ELF-1 (cell line): ENCODE results near the gene FGF14.
"Not testable (repeated sequence)": the region's sequence is repeated elsewhere in the genome, so short reads cannot be mapped to it uniquely, and the experiment has no call there.

Source experiments
- DNase-seq: peaks from one replicate; pipeline ENCODE4 v3.0.0-alpha.2; 2016; ENCODE audit warnings: low read depth, low spot score

FGF14 gene

DNA sequence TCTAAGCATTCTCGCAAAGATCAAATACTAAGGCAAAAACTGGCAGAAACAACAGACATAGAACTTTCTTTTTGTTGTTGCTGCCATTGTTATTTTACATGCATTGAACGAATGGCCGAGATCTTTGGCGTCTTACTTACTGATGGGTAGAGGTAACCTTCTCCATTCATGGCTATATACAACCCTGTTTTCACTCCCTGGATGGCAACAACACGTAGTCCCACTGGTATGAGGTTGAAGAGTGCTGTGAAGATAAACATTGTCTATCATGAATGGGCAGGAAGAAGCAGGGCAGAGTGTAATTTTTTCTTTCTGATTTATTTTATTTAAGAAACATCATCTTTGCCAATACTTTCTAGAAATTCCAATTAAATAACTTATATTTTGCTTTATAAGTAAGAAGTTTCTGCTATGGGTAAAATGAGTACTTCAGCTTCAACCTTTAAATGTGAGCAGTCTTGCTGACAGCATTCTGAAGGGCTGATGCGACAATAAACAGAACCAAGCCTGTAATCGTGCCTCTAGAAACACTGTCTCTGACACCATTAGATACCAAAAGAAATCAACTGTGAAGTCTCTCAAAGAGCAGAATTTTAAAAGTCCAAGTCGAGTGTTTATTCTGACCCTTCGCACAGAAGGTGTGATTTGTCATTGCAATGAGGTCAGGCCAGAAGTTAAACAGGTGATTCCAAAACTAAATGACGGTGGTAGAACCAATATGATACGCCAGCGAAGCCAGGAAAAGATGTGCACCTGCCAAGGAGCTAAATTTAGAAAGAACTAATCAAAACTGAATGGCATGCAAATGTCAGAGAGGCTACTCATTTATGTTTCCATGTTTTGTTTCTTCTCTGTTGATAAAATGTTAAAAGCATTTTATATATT is 533.0 kb downstream of the FGF14 start:
- no peak for DNase-seq

DNA sequence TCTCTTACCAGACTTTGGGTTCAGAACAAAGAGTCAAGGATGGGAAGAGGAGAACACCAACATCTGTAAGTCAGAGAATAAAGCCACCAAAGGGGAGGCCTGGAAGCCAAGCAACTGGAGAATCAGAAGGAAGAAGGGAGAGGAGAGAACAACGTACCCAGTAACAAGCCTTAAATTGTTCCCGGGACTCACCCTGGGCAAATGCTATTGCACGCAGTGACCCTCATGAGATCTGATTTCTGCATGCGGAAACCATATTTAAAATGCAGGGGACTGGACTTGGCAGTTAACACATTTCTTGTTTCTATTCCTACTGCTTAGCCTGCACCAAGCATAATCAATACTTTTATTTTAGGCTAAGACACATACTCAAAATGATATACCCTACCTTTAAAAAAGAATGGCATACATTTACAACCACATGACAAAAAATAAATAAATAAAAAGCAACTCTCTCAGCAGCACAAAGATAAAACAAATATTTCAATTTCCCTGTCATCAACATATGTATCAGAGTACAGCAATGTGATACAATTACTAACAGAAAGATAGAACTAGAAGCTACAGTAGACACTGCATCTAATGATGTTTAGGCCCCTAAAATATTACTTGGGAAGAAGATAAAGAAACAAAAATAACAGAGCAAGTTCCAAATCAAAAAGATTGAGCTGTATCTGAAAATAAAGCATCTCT is 534.8 kb downstream of the FGF14 start:
- DNase-seq: no peak

DNA sequence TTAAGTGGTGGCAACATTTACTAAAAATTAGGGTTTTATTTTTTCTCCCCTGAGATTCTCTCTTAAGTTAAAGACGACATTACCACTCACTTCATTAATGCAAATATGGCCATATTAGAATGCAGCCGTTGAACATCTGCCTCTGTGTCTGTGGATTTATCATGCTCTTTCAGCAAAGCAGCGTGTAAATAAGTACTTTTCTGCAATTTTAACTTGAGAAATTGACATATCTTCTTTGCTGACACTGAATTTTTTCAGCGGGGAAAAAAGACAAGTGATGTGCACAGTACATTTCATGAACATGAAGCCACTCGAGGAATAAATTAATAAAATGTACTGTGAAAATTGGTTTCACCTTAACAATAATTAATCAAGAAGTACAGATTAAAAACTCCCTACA is 543.0 kb downstream of the FGF14 start:
- DNase-seq: no peak

DNA sequence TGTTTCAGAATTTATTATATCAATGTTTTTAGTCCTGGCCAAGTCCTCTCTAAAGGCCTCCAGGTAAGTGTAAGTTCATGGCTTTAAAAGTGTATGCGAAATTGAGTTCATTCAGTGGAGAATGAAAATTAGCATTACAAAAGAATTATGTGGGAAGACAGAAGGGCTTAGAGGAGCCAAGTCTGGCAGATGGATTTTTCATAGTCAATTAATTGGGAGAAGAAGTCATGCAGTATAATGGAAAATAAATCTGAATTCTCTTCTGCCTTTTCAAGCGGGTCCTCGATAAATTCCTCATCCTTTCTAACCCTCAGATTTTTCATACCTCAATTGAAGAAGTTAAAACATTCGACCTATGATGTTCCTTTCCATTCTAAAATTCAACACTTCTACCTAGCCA is 555.1 kb downstream of the FGF14 start:
- DNase-seq: no peak

DNA sequence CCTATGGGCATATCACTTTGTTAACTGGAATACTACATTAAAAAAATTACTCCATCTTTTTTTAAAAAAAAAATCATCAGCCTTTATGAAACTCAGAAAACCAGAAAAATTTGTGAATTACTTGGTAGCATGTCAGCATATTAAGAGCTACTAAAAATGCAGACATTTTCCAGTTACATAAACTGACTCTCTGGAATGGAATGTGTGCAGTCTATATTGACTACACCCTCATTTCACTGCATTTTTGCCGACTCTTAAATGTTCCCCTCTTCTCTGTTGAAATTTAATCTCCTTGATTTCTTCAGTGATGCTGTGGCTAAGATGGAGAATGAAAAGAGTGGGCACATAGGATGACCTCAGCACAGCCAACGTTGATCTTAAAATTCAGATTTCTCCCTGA is 555.6 kb downstream of the FGF14 start:
- DNase-seq: no peak

DNA sequence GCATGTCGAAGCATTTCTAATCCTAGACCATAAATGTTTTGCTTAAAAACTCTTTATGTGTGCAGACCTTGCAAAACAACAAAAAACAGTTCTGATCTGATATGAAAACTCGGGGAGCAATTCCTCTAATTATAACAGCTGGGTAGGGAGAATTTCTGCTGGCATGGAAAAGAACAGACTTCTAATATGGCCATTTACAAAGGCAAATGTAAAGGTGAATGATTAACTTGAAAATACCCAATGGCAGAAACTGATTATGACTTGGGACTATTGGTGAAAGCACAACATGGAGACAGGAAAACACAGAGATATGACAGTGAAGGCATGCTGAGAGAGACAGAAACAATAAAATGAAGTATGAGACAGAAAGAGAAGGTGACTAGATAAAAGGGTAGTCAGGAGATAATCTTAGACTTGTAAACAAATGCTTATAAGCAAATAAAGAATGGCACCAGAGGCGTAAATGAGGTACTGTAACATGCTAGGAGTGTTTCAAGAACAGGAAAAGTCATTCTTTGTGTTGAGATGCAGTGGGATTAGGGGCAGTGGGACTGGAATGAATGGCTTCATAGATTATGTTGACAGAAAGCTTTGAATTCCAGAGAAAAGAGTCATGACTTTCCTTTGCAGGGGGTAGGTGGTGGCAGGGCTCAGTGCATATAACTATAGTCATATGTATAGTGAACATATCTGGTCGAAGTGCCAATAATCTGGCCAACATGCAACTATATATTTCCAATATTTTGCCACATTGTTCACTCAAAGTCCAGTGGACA is 556.4 kb downstream of the FGF14 start:
- no peak for DNase-seq

DNA sequence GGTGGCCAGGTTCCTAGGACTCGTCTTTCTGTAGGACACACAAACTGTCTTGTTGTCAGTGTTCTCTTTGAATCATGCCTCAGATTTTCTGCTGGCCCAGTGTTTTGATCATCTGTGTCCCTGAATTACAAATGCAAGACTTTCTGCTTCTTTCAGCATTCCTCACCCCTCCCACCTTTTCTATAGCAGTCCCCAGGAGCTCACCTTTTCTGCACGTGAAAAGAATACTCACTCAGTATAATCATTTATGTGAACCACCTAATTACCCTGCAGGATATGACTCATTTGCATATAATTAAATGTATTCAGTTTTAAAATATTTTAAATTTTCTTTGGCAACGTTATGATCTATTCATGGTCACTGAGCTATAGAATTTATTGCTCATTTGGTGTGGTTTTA is 560.1 kb downstream of the FGF14 start:
- no peak for DNase-seq

DNA sequence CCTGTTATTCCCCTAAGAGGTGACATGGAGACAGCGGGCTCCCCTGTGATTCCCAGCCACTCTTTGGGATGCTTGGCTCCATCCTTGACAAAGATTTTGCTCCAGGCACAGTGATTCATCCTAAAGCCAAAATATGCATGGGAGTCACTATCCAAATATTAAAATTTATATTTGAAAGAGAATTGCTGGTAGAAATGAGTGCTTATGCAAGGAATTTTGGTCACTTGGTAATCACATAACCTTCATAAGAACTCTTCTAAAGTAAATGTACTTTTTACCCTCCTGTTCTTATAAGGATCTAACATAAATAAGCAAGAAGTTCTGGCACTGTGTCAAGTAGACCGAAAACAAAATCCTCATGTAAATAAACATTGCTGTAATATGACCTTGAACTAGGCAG is 563.5 kb downstream of the FGF14 start:
- DNase-seq: no peak

DNA sequence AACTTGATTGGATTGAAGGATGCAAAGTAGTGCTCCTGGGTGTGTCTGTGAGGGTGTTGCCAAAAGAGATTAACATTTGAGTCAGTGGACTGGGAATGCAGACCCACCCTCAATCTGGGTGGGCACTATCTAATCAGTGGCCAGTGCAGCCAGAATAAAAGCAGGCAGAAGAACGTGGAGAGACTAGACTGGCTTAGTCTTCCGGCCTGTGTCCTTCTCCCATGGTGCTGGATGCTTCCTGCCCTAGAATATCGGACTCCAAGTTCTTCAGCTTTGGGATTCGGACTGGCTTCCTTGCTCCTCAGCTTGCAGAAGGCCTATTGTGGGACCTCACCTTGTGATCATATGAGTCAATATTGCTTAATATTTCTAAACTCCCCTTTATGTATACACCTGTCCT is 564.1 kb downstream of the FGF14 start:
- DNase-seq: not testable (repeated sequence)

DNA sequence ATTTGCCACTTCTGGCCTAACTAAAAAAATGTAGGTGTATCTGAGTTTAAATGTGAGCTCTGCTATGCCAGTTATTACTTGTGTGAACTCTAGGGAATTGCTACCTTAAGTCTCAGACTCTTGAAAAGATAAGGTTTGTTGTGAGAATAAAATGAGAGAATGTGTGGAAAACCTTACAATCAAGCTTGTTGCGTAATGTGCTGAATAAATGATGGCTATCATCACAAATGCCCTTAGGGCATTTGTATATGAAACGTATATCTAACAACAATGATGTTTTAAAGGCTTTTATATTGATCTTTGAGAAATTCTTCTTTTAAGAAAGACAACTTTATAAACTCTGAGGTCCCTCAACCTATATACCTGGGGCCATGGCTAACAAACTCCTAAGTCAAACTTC is 564.6 kb downstream of the FGF14 start:
- DNase-seq: no peak

DNA sequence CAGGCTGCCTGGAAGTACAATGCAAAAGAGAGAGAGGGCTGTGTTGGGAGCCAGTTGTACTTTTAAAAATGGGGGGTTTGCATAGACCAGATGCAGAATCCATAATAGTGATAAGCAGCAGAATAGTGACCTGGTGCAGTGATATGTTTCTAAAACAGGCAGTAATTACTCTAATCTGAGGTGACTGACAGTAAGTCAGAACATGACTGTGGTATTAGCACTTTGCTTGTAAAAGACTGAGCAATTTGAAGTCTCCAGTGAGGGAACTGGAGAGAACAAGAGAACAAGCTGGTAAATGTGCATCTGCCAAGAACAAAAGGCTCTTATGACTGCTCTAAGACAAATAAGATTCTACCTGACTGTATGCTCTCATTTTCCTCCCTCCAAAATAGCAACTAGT is 565.9 kb downstream of the FGF14 start:
- DNase-seq: no peak

DNA sequence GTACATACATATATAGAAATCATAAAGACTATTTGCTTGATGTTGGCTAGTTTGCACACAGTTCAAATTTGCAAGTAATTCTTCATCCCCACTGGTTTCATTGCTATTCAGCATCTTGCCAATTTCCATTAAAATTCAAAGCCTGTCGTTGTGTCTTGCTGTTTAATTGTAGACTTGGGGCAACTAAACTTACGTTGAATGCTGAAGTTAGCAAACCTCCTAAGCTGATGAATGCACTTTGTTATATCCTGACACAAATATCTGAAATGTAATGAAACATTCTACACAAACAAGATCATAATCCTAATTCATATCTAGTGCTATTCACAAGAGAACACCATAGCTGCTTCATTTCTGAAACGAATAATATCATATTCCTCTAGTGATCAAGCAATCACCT is 568.2 kb downstream of the FGF14 start:
- DNase-seq: no peak

DNA sequence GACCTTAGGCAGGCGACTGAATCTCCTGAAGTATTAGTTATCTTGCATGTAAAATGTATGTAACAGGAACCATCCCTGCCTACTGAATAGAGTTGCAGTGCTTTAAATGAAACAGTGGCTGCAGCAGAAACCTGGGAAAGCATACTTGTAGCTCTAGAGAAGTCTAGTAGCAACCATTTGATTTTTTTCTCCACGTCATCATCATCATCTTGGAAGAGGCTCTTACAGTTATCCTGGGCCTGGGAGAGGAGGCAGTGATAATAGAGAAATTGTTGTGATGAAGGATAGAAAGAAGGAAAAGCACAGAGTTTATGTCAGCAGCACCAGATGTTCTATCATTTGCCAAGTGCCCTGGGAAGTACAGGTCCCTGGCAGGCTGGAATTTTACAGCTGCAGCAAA is 571.8 kb downstream of the FGF14 start:
- no peak for DNase-seq

DNA sequence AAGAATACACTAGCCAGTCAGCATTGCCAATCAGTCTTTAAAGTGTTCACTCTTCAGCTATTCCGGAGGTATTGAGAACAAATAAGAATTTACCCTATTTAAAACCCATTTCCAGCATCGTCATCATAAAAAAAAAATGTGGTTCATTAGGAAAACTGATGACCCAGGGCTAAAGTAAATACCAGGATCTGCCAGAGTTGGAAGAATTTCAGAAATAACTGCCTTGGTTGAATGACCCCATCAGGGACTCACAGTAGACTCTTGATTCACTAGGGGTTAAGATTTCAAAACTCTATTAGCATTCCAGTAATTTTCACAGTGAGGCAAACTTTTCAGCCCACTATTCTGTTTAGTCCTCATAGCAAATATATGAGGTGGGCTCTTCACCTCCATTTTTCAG is 572.4 kb downstream of the FGF14 start:
- DNase-seq: no peak

DNA sequence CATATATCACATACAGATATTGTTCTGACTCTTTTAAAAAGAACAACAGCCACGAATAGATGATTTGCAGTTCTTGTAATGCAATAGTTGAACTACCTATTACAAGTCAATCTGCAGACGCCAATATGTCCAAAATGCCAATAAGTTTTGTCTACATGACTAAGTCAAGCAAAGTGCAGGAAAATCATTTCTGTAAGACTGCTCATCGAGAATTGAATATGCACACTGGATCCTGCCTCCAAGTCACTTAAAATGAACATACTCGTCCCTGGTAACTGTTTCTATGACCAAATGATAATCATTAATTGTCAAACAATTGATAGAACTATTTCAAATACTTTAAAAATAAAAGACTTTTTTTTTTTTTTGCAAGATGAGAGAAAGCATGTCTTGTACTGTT is 573.7 kb downstream of the FGF14 start:
- DNase-seq: no peak

DNA sequence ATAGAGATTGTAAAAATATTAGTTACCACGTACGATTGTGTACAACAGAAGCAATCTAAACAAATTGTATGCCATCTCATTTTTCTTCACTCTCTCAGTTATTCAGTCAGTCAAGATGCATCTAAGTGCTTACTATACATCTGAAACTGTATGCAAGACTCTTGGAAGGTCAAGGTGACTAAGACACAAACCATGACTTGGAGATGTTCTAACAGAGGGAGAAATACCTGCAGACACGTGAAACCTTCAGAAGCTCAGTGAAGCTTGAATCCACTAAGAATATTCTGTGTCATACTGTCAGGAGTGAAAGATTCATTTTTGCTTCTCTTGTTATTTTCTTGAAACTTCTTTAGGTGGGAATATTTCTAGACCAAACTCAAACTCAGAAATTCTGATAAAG is 584.0 kb downstream of the FGF14 start:
- no peak for DNase-seq

DNA sequence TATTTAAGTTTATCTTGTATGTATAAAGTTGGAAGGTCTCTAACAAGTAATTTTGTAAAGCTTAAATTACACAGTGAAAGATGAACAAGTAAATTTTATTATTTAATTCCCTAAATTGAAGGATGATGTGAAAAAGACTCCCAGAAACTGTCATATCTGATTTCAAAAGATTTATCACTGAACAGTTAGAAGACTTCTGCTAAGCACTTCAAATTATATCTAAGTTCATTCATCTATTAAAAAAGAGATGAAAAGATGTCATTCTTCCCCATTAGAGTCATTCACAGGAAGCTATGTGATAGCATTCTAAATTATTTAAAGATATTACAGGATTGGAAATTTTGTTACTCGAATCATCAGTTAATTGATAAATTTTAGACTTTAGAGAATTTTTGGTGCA is 590.0 kb downstream of the FGF14 start:
- DNase-seq: no peak

DNA sequence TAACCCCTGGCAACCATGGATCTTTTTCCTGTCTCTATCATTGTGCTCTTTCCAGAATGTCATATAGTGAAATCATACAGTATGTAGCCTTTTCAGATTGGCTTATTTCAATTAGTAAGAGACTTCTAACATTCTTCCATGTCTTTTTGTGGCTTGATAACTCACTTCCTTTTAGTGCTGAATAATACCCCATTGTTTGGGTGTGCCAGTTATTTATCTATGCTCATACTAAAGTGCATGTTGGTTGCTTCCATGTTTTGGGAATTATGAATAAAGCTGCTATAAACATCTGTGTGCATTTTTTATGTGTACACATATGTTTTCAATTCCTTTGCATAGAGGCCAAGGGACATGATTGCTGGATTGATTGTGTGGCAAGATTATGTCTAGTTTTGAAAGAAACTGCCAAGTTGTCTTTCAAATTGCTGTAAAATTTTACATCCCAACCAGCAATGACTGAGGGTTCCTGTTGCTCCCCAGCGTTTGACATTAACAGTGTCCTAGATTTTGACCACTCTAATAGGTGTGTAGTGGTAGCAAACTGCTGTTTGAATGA is 590.5 kb downstream of the FGF14 start:
- DNase-seq: no peak

DNA sequence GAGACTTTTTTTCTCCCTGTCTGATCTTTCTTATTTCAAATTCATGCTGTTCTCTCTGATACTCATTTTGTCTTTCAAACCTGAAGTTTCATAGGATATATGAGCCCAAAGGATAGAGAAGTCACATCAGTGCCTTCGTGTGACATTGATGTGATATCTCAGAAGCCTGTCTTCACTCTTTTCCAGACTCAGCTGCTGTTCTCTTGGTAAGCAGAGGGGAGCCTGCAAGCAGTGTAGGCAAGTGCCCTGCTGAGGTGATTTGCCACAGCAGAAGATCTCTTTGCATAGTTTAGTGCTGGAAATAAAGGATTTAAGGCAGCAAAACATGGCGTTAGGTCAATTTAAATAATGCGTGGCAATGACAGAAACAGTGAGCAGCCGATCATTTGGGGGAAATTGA is 602.7 kb downstream of the FGF14 start:
- DNase-seq: no peak

DNA sequence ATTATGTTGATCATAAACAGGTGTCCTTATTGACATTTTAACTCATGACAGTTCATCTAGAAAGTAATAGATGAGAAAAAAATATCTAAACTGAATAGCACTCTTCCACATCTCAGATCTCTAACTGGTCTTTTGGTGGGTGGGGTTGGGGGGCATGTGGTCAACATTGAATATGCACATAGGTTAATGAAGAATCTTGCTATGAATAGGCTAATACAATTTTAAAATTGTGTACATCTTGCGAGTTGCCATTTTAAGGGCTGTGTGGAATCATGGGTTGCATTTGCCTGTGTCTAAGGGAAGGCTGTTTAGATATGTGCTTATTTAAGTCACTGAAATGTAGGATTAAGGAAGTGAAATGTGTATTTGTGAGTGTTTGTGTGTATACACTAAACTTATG is 603.4 kb downstream of the FGF14 start:
- no peak for DNase-seq

DNA sequence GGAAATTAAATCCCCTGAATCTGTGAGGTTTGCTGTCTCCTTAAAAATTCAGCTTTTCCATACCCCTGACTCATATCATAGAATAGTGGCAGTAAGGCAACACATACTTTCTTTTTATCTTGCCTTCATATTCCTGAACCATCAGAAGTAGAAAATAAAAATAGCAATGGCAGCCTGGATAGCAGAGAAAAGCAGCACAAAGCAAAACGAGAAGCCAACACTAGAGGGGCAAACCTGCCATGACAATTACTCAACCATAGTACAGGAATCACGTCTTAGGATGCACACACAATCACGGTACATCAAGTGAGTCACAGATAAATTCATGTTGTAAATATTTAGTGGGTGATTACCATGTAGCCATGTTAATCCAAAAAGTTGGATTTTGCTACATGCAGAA is 606.4 kb downstream of the FGF14 start:
- no peak for DNase-seq

DNA sequence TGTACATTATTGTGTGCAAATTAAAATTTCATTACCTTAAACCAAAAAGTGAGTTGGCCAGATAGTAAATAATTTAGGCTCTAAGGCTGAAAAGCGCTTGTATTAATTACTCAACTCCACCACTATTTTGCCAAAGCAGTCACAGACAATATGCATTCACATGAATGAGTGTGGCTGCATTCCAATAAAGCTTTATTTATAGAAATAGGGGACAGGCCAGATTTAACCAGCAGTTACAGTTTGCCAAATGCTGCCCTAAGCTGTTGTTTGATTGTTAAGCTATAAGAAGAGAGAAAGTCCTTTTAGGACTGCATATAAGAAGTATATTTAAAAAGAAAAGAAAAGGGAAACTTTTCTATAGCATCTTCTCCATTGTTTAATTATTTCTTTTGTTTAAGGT is 606.8 kb downstream of the FGF14 start:
- no peak for DNase-seq
